ENCODE data around the gene CD22.
"Not testable (repeated sequence)": the region's sequence is repeated elsewhere in the genome, so short reads cannot be mapped to it uniquely, and the experiment has no call there.

Gene CD22

DNA sequence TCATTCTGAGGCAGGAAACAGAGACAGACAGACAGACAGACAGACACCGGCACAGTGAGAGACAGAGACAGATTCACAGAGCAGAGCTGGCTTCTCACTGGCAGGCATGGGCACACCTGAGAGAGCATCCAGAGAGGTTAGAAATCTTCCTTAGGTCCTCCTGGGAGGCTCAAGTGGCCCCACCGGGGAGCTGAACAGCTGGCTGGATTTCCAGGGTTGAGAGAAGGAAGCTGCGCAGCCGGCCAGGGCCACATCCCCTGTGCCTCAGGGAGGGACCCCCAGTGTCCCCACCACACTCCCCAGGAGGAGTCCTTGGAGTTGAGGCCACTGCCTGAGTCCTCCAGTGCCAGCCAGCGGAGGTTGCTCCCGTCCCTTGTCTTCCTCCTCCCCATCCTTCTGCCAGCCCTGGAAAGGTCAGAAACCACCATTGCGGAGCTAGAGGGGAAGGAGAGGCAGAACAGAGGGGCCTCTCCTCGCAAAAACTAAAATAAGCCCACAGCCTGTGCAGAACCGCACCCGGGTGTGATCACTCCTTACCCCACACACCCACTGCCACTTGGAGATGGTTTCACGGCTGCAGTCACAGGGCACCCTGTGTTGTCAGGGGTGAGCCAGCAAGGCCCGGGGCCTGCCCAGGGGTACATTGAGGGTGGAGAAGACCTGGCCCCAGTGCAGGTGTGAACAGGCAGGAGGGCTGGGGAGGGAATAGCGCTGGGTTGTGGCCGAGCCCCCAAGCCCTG, 33.4 kb downstream of the CD22 start:
- Histone ChIP-seq H3K27me3 (no peaks in the 10 kb centered on the region), H3K9me3 (no peaks in the 10 kb centered on the region), H3K36me3 (no peaks in the 10 kb centered on the region), H3K27ac (no peak overlapping the region), H3K9ac (no peak overlapping the region), H3K4me3 (no peak overlapping the region), H4K20me1 (no peaks in the 10 kb centered on the region), H3K4me2 (no peak overlapping the region), H3K4me1 (peaks cover 18% of the 10 kb centered on the region)
- TF ChIP-seq Cebpa-rat (IDR thresholded peaks at IDR 0.05) = no peak

GRCh38 chr19:35363001-35363590, 34.1 kb downstream of the CD22 start:
- H3K27ac ChIP-seq = no peak overlapping the region
- H3K4me1 ChIP-seq = peaks cover 12% of the 10 kb centered on the region
- H4K20me1 ChIP-seq = no peaks in the 10 kb centered on the region
- no peaks in the 10 kb centered on the region for H3K9me3 ChIP-seq
- no peak overlapping the region for H3K9ac ChIP-seq
- TF ChIP-seq Cebpa-rat (IDR thresholded peaks at IDR 0.05) = no peak
- H3K4me3 ChIP-seq = no peak overlapping the region
- no peak overlapping the region for H3K4me2 ChIP-seq
- H3K27me3 ChIP-seq = no peaks in the 10 kb centered on the region
- H3K36me3 ChIP-seq = no peaks in the 10 kb centered on the region

GRCh38 chr19:35363711-35364425, 34.9 kb downstream of the CD22 start:
- Histone ChIP-seq H4K20me1 (no peaks in the 10 kb centered on the region), H3K4me2 (no peak overlapping the region), H3K9ac (no peak overlapping the region), H3K27me3 (no peaks in the 10 kb centered on the region), H3K9me3 (no peaks in the 10 kb centered on the region), H3K4me3 (no peak overlapping the region), H3K36me3 (no peaks in the 10 kb centered on the region), H3K4me1 (peaks cover 8% of the 10 kb centered on the region), H3K27ac (no peak overlapping the region)
- no peak for TF ChIP-seq Cebpa-rat (IDR thresholded peaks at IDR 0.05)

- H3K27ac ChIP-seq = no peak overlapping the region
- H3K4me2 ChIP-seq = no peak overlapping the region
- H4K20me1 ChIP-seq = no peaks in the 10 kb centered on the region
- no peak for TF ChIP-seq Cebpa-rat (IDR thresholded peaks at IDR 0.05)
- no peak overlapping the region for H3K9ac ChIP-seq
- H3K36me3 ChIP-seq = no peaks in the 10 kb centered on the region
- peaks cover 8% of the 10 kb centered on the region for H3K4me1 ChIP-seq
- no peaks in the 10 kb centered on the region for H3K27me3 ChIP-seq
- H3K4me3 ChIP-seq = no peak overlapping the region
- no peaks in the 10 kb centered on the region for H3K9me3 ChIP-seq
Observed at GRCh38 chr19:35365303-35365702, 36.3 kb downstream of the CD22 start.

- no peak overlapping the region for H3K4me2 ChIP-seq
- H3K9ac ChIP-seq = no peak overlapping the region
- H3K4me1 ChIP-seq = no peaks in the 10 kb centered on the region
- H3K4me3 ChIP-seq = no peak overlapping the region
- no peaks in the 10 kb centered on the region for H3K36me3 ChIP-seq
- H3K9me3 ChIP-seq = no peaks in the 10 kb centered on the region
- no peak for TF ChIP-seq Cebpa-rat (IDR thresholded peaks at IDR 0.05)
- H3K27me3 ChIP-seq = no peaks in the 10 kb centered on the region
- H3K27ac ChIP-seq = no peak overlapping the region
- H4K20me1 ChIP-seq = no peaks in the 10 kb centered on the region
Observed at GRCh38 chr19:35368378-35368777, 39.4 kb downstream of the CD22 start.

DNA sequence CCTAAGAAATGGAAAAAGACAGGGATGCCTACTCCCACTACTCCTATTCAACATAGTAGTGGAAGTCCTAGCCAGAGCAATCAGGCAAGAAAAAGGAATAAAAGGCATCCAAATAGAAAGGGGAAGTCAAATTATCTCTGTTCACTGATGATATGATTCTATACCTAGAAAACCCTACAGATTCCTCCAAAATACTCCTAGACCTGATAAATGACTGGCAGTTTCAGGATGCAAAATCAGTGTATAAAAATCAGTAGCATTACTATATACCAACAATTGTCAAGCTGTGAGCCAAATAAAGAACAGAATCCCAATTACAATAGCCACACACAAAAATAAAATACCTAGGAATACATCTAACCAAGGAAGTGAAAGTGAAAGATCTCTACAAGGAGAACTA, 40.5 kb downstream of the CD22 start:
- no peak for TF ChIP-seq Cebpa-rat (IDR thresholded peaks at IDR 0.05)
- Histone ChIP-seq H3K4me1 (no peaks in the 10 kb centered on the region), H4K20me1 (no peaks in the 10 kb centered on the region), H3K9ac (no peak overlapping the region), H3K4me2 (no peak overlapping the region), H3K9me3 (no peaks in the 10 kb centered on the region), H3K27me3 (no peaks in the 10 kb centered on the region), H3K4me3 (no peak overlapping the region), H3K36me3 (no peaks in the 10 kb centered on the region), H3K27ac (no peak overlapping the region)

- no peak within 1 kb of the TSS for H3K4me3 ChIP-seq
- no peaks in the 10 kb centered on the region for H4K20me1 ChIP-seq
- no peak within 1 kb of the TSS for H3K4me2 ChIP-seq
- H3K27me3 ChIP-seq = no peaks in the 10 kb centered on the region
- H3K9me3 ChIP-seq = no peaks in the 10 kb centered on the region
- H3K4me1 ChIP-seq = no peaks in the 10 kb centered on the region
- H3K36me3 ChIP-seq = no peaks in the 10 kb centered on the region
- no peak within 1 kb of the TSS for H3K9ac ChIP-seq
- no peak for TF ChIP-seq Cebpa-rat (IDR thresholded peaks at IDR 0.05)
- no peak within 1 kb of the TSS for H3K27ac ChIP-seq
Observed at GRCh38 chr19:35370722-35371121, 41.7 kb downstream of the CD22 start, which contains the start of gene GPR42. Gene GPR42, plus strand, starts transcription at chr19:35371068. Its CDS starts 292 bp downstream, at chr19:35371360.

GRCh38 chr19:35373492-35373891, 44.5 kb downstream of the CD22 start:
- H3K27ac ChIP-seq = no peak overlapping the region
- H3K4me1 ChIP-seq = peaks cover 20% of the 10 kb centered on the region
- no peak overlapping the region for H3K9ac ChIP-seq
- no peaks in the 10 kb centered on the region for H3K36me3 ChIP-seq
- H3K4me3 ChIP-seq = no peak overlapping the region
- H3K27me3 ChIP-seq = no peaks in the 10 kb centered on the region
- TF ChIP-seq Cebpa-rat (IDR thresholded peaks at IDR 0.05) = no peak
- H3K4me2 ChIP-seq = no peak overlapping the region
- no peaks in the 10 kb centered on the region for H4K20me1 ChIP-seq
- H3K9me3 ChIP-seq = peaks cover 5% of the 10 kb centered on the region

DNA sequence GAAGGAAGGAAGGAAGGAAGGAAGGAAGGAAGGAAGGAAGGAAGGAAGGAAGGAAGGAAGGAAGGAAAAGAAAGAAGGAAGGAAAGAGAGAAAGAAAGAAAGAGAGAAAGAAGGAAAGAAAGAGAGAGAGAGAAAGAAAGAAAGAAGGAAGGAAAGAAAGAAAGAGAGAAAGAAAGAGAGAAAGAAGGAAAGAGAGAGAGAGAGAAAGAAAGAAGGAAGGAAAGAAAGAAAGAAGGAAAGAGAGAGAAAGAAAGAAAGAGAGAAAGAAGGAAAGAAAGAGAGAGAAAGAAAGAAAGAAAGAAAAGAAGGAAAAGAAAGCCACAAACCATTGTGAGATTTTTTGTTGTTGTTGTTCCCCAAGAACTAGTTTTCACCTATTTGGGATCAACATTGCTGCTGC, 45.0 kb downstream of the CD22 start:
- not testable (repeated sequence) for H4K20me1 ChIP-seq, H3K9me3 ChIP-seq, H3K4me3 ChIP-seq, H3K27ac ChIP-seq, H3K9ac ChIP-seq, H3K36me3 ChIP-seq, H3K4me2 ChIP-seq, H3K27me3 ChIP-seq
- peaks cover 20% of the 10 kb centered on the region for H3K4me1 ChIP-seq
